Measurements from ENCODE around the gene FMN1.

- TF ChIP-seq SP1 (IDR thresholded peaks at IDR 0.05) (no peak), FOXA1 (IDR thresholded peaks at IDR 0.05) (no peak), FOXK2 (IDR thresholded peaks at IDR 0.05) (no peak), FOXM1 (IDR thresholded peaks at IDR 0.05; ENCODE audit: borderline replicate concordance) (no peak)
Observed at GRCh38 chr15:33218071-33218491, 23.6 kb upstream of the FMN1 start.

All from HEK293T (cell line).